Endothelial cell of umbilical vein (primary cell): ENCODE results near the gene DQX1. TPM values are rescaled to one million over a fixed set of nuclear protein-coding genes. Genes with fewer than 3 reads are reported as not detected.
A peak's percentile ranks its signal among the peaks of the same experiment; 100 is the strongest.

Experiments used
- BruUV-seq: library from RNA; stranded (reverse); fragments of 400-500 nt; replicated peaks from 2 replicates; lab custom pipeline; 2021; lab: Mats Ljungman, UMichigan
- CTCF ChIA-PET: fragments of 300-600, 350-600 bp; sonication (Branson Sonifier 250); formaldehyde crosslinking; loops from one replicate; lab custom pipeline; 2021; ENCODE audit warnings: antibody characterized with exemption, inconsistent platforms; lab: Charles Lee
- POLR2A ChIA-PET: fragments of 300-600, 350-600 bp; sonication (Branson Sonifier 250); formaldehyde crosslinking; loops from one replicate; lab custom pipeline; 2021; ENCODE audit warnings: antibody characterized with exemption, inconsistent platforms; lab: Charles Lee
- DNase-seq: peaks from one replicate; pipeline ENCODE4 v3.0.0-alpha.2; 2011; ENCODE audit warnings: low read depth, low spot score
- FAIRE-seq: peaks from 2 replicates; lab custom pipeline; 2011; peaks lifted over from hg19 to GRCh38; lab: Jason Lieb, UNC
- H2AFZ ChIP-seq: 2 replicates; pipeline ENCODE4 v1.6.0; 2012; ENCODE audit warnings: low read depth, low read length, control low read depth, inconsistent platforms
- H3K27ac ChIP-seq: 2 replicates; pipeline ENCODE4 v1.5.1; 2011; ENCODE audit warnings: low read depth, mild to moderate bottlenecking, control low read depth, low read length, moderate library complexity; ENCODE audit not compliant: insufficient read depth
- H3K27me3 ChIP-seq, 2 experiments: 2 replicates each; pipeline versions ENCODE4 v1.6.0 to v1.6.1; 2011; ENCODE audit warnings: low read length in 2 of 2, mixed read lengths in 1 of 2; ENCODE audit not compliant: control insufficient read depth in 2 of 2, insufficient read depth in 2 of 2
- H3K36me3 ChIP-seq, 2 experiments: 2 replicates in 1 of 2; 3 replicates in 1 of 2; pipeline ENCODE4 v1.5.1; 2011; ENCODE audit warnings: low read length in 2 of 2, mild to moderate bottlenecking in 1 of 2, moderate library complexity in 1 of 2; ENCODE audit not compliant: control insufficient read depth in 2 of 2, insufficient read depth in 2 of 2; ENCODE audit errors: extremely low read depth in 1 of 2
- H3K4me1 ChIP-seq: 3 replicates; pipeline ENCODE4 v1.5.1; 2011; ENCODE audit warnings: mild to moderate bottlenecking, low read length; ENCODE audit not compliant: control insufficient read depth, insufficient read depth; ENCODE audit errors: extremely low read depth
- H3K4me2 ChIP-seq: 2 replicates; pipeline ENCODE4 v1.6.1; 2011; ENCODE audit warnings: low read length, control low read depth, mixed read lengths; ENCODE audit not compliant: insufficient read depth
- H3K4me3 ChIP-seq, 3 experiments: fragments of 200-600 bp in 1 of 3; sonication (generic), shearing (Covaris generic) in 1 of 3; replicated peaks in 1 of 3; 2 replicates each; pipeline ENCODE4 v1.5.1; 2011 to 2016; ENCODE audit warnings: control low read depth in 3 of 3, low read length in 3 of 3, mild to moderate bottlenecking in 2 of 3, inconsistent platforms in 1 of 3, low read depth in 1 of 3, moderate library complexity in 1 of 3; ENCODE audit not compliant: insufficient read depth in 1 of 3
- H3K79me2 ChIP-seq: 2 replicates; pipeline ENCODE4 v1.6.0; 2012; ENCODE audit warnings: low read length, inconsistent platforms; ENCODE audit not compliant: control insufficient read depth, insufficient read depth
- H3K9ac ChIP-seq: replicated peaks from 2 replicates; pipeline ENCODE3; 2011; ENCODE audit warnings: low read length, control low read depth; ENCODE audit not compliant: insufficient read depth; ENCODE audit errors: extremely low read depth
- H3K9me1 ChIP-seq: replicated peaks from 3 replicates; pipeline ENCODE4 v1.6.0; 2011; ENCODE audit warnings: mild to moderate bottlenecking, low read length; ENCODE audit not compliant: control insufficient read depth, insufficient read depth; ENCODE audit errors: extremely low read depth
- H3K9me3 ChIP-seq: replicated peaks from 2 replicates; pipeline ENCODE4 v1.5.1; 2012; ENCODE audit warnings: low read length, inconsistent platforms; ENCODE audit not compliant: control insufficient read depth, insufficient read depth
- H4K20me1 ChIP-seq: replicated peaks from 2 replicates; pipeline ENCODE3; 2011; ENCODE audit warnings: mild to moderate bottlenecking, low read length; ENCODE audit not compliant: control insufficient read depth, insufficient read depth; ENCODE audit errors: extremely low read depth
- EZH2 ChIP-seq: IDR thresholded peaks from 2 replicates; pipeline ENCODE4 v1.6.1; 2012; ENCODE audit warnings: borderline replicate concordance, low read depth, mild to moderate bottlenecking, moderate library complexity, low read length, inconsistent platforms; ENCODE audit not compliant: severe bottlenecking
- dilution Hi-C: fragments of 300-500 bp; cut with MboI; formaldehyde crosslinking; loops from one replicate; pipeline ENCODE4 v1.15.0; 2019; ENCODE audit warnings: low sequenced_read_pairs; ENCODE audit not compliant: extremely low pct_ligation_motif_present
- intact Hi-C: fragments of 100-400 bp; cut with micrococcal nuclease; formaldehyde crosslinking; loops from one replicate; pipeline ENCODE4 v1.10.0; 2022
- polyA plus RNA-seq, 4 experiments: library from polyadenylated mRNA; depleted of rRNA in 3 of 4; stranded (reverse) in 3 of 4; unstranded in 1 of 4; fragments of >200 nt; gene quantifications; 2 replicates each; pipeline versions ENCODE4 v1.2.1 to v1.2.3, GENCODE V29; 2011 to 2012; ENCODE audit warnings: missing spikeins in 1 of 4
- total RNA-seq: library from RNA; stranded (reverse); gene quantifications from 2 replicates; pipeline ENCODE4 v1.2.3, GENCODE V29; 2021
- TF ChIP-seq, protein P1 (sequence below), 2 donors: IDR thresholded peaks; 1 replicate in 1 of 2; 2 replicates in 1 of 2; pipeline ENCODE4 v1.5.1; 2011; ENCODE audit warnings: low read length in 2 of 2, mild to moderate bottlenecking in 2 of 2, moderate library complexity in 2 of 2, control low read depth in 1 of 2, inconsistent platforms in 1 of 2, low read depth in 1 of 2; ENCODE audit not compliant: insufficient read depth in 1 of 2; ENCODE audit errors: extremely low read depth in 1 of 2
- TF ChIP-seq, protein P2 (sequence below): IDR thresholded peaks from 2 replicates; pipeline ENCODE4 v1.6.1; 2011; ENCODE audit not compliant: insufficient read depth, insufficient read length

DQX1 gene
- total and polyA plus RNA-seq, 2 donors (not counting 3 experiments of a cell fraction or from before 2014, with no cell fraction given): 0.06 to 0.44 TPM

DNA sequence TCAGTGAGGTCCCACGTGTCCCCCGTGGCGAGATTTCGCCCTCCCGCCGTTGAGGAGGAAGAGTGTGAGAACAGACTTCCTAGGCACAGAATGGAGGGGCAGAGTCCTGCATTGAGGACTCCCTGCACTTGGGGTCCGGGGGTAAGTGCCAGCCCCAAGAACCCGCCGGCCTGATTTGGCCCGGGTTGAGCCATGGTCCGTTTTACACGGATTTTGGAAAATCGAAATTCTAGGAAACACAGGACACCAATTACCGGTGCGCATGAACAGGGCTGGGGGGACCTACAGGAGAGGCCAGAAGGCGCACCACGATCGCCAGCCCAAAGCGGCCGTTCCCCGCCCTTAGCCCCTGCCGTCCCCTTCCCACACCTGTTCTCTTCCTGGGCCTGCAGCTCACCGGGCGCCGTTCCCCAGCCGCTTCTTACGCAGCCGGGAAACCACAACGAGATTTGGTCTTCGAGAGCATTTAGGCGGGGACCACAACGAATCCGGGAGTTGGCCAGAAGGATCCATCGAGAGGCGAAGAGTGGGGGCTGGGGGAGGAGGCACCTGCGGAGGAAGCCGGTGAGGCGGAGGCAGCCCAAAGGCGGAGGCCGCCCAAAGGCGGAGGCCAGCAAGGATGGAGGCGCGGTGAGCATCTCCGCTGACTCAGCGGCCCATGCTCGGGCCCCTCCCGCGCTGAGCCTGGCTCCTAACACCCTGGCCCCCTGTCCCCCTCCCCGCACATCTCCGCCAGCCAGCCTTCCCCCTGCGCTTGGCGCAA, 12.2 kb downstream of the DQX1 start:
- BruUV-seq: no TSS peak
- FAIRE-seq (no peak), DNase-seq (peak; percentile 9)
- H2AFZ ChIP-seq: no peak overlapping the region
- no peak overlapping the region for H3K4me2 ChIP-seq
- TF ChIP-seq, protein P1, sequence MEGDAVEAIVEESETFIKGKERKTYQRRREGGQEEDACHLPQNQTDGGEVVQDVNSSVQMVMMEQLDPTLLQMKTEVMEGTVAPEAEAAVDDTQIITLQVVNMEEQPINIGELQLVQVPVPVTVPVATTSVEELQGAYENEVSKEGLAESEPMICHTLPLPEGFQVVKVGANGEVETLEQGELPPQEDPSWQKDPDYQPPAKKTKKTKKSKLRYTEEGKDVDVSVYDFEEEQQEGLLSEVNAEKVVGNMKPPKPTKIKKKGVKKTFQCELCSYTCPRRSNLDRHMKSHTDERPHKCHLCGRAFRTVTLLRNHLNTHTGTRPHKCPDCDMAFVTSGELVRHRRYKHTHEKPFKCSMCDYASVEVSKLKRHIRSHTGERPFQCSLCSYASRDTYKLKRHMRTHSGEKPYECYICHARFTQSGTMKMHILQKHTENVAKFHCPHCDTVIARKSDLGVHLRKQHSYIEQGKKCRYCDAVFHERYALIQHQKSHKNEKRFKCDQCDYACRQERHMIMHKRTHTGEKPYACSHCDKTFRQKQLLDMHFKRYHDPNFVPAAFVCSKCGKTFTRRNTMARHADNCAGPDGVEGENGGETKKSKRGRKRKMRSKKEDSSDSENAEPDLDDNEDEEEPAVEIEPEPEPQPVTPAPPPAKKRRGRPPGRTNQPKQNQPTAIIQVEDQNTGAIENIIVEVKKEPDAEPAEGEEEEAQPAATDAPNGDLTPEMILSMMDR (IDR thresholded peaks at IDR 0.05; ENCODE audit: extremely low read depth in 1 of 2, insufficient read depth in 1 of 2, low read depth in 1 of 2, low read length in 2 of 2): no peak
- peak; percentile 89 for TF ChIP-seq EZH2
- TF ChIP-seq, protein P2, sequence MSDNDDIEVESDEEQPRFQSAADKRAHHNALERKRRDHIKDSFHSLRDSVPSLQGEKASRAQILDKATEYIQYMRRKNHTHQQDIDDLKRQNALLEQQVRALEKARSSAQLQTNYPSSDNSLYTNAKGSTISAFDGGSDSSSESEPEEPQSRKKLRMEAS: no peak
- no peaks in the 10 kb centered on the region for H3K36me3 ChIP-seq
- no peaks in the 10 kb centered on the region for H4K20me1 ChIP-seq
- dilution Hi-C loops (no loop called here), intact Hi-C loops (no loop called here)
- peaks cover 80 to 95% of the 10 kb centered on the region in 2 experiments for H3K27me3 ChIP-seq
- H3K9ac ChIP-seq: no peak overlapping the region
- H3K79me2 ChIP-seq: no peaks in the 10 kb centered on the region
- H3K9me1 ChIP-seq: no peaks in the 10 kb centered on the region
- no peak overlapping the region for H3K27ac ChIP-seq
- ChIA-PET CTCF (no interaction called here), POLR2A (interaction anchor here (0.7 kb wide), 2 partner anchors 12 to 453 kb away, joined by 3 to 4 read pairs; partner anchors contain the start of gene DQX1)
- no peak overlapping the region for H3K4me3 ChIP-seq
- peaks cover 7% of the 10 kb centered on the region for H3K4me1 ChIP-seq
- H3K9me3 ChIP-seq: no peaks in the 10 kb centered on the region
